Type B pancreatic cell (in vitro differentiated cells): ENCODE data around the gene TEX54. TPM values are rescaled to one million over a fixed set of nuclear protein-coding genes. Genes with fewer than 3 reads are reported as not detected.

ENCODE experiments used
- DNase-seq: peaks from one replicate; pipeline ENCODE4 v3.0.0; 2021; ENCODE audit warnings: mixed read lengths; ENCODE audit not compliant: unreplicated experiment; ENCODE audit errors: extremely low spot score
- H3K27ac Mint-ChIP-seq: 2 replicates; pipeline ENCODE4 v1.8.0; 2021; ENCODE audit warnings: mild to moderate bottlenecking, mixed read lengths
- H3K27me3 Mint-ChIP-seq: 2 replicates; pipeline ENCODE4 v1.8.0; 2021; ENCODE audit warnings: mixed read lengths
- H3K36me3 Mint-ChIP-seq: 2 replicates; pipeline ENCODE4 v1.8.0; 2021; ENCODE audit warnings: mixed read lengths
- H3K4me1 Mint-ChIP-seq: one replicate; pipeline ENCODE4 v1.8.0; 2021; ENCODE audit warnings: mixed read lengths; ENCODE audit not compliant: unreplicated experiment
- H3K4me3 Mint-ChIP-seq: 2 replicates; pipeline ENCODE4 v1.8.0; 2021; ENCODE audit warnings: mild to moderate bottlenecking, mixed read lengths
- H3K9me3 Mint-ChIP-seq: 2 replicates; pipeline ENCODE4 v1.8.0; 2021; ENCODE audit warnings: mixed read lengths
- CTCF ChIP-seq: fragments of 200-600 bp; sonication (generic); conservative IDR thresholded peaks from 2 replicates; pipeline ENCODE4 v1.5.0; 2021; ENCODE audit warnings: antibody characterized with exemption, mild to moderate bottlenecking
- long read RNA-seq: library from polyadenylated mRNA; unstranded; transcript quantifications from one replicate; pipeline ENCODE4 v2.0.0, GENCODE V29; 2020
- total RNA-seq: library from RNA; stranded (reverse); gene quantifications from 2 replicates; pipeline ENCODE4 v1.2.1, GENCODE V29; 2021; ENCODE audit warnings: low replicate concordance

TEX54 gene
- total RNA-seq = not detected in 2 replicates
- long read RNA-seq = 0 reads

DNA sequence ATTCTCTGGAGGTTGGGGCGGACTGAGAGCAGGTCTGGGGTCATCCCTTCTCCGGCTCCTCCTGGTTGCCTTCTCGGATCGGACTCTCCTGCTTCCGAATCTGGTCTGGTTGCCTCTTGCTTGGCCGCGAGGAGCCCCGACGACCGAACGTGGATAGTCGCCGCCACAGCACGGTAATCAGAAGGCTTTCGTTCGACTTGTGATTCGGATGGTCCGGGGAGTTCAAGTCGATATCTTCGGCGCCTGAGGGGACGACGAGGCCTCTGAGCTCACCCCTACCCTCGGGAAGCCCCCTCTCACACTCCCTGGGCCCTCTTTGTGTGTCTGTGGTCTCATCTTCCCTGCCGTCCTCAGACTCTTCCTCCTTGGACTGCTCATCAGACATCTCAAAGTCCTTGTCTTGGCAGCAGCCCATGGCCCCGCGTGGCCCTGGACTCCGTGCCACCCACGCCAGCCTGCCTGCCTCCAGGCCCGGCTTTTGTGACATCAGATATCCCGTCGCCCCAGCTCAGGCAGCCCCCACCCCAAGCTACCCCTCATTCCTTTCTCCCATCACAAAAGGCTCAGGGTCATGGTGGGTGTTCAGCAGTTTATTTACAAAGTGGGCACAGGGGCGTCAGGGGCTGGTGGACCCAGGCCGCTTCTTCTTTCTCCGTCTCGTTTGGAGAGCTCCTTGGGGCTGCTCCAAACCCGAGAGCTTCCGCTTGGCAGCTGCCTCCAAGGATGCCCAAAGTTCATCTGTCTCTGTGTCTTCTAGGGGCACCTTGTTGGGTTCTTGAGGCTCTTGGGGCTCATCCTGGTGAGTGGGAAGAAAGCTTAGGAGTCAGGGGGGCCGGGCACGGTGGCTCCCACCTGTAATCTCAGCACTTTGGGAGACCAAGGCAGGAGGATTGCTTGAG is at the start of gene TEX54:
Gene TEX54, minus strand, starts transcription at position 506 of the 899 bp plus-strand sequence.
- no peak for DNase-seq
- no peaks in the 10 kb centered on the region for H3K27me3 Mint-ChIP-seq
- H3K4me1 Mint-ChIP-seq = peaks cover 10% of the 10 kb centered on the region
- peak within 1 kb of the TSS; percentile 100 for H3K27ac Mint-ChIP-seq
- no peak for TF ChIP-seq CTCF
- H3K9me3 Mint-ChIP-seq = no peaks in the 10 kb centered on the region
- H3K4me3 Mint-ChIP-seq = peak within 1 kb of the TSS; percentile 99
- peaks cover 16% of the 10 kb centered on the region for H3K36me3 Mint-ChIP-seq

DNA sequence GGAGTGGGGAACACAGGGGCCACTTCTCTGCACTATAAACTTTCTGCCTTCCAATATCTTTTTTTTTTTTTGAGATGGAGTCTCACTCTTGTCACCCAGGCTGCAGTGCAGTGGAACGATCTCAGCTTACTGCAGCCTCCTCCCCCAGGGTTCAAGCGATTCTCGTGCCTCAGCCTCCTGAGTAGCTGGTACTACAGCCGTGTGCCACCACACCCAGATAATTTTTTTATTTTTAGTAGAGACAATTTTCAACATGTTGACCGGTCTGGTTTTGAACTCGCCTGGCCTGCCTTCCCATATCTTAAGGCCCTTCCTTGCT is 49.7 kb upstream of the TEX54 start:
- H3K4me1 Mint-ChIP-seq = peaks cover 47% of the 10 kb centered on the region
- peak overlapping the region; percentile 100 for H3K27ac Mint-ChIP-seq
- DNase-seq = no peak
- H3K27me3 Mint-ChIP-seq = no peaks in the 10 kb centered on the region
- no peaks in the 10 kb centered on the region for H3K9me3 Mint-ChIP-seq
- peaks cover 47% of the 10 kb centered on the region for H3K36me3 Mint-ChIP-seq
- no peak for TF ChIP-seq CTCF
- H3K4me3 Mint-ChIP-seq = peak overlapping the region; percentile 100

GRCh38 chr11:62881579-62882430 is 49.2 kb upstream of the TEX54 start:
- Mint-ChIP-seq H3K4me1 (peaks cover 49% of the 10 kb centered on the region), H3K4me3 (peak overlapping the region; percentile 100), H3K36me3 (peaks cover 41% of the 10 kb centered on the region), H3K27me3 (no peaks in the 10 kb centered on the region), H3K27ac (peak overlapping the region; percentile 100), H3K9me3 (no peaks in the 10 kb centered on the region)
- TF ChIP-seq CTCF = no peak
- peak; percentile 93 for DNase-seq

DNA sequence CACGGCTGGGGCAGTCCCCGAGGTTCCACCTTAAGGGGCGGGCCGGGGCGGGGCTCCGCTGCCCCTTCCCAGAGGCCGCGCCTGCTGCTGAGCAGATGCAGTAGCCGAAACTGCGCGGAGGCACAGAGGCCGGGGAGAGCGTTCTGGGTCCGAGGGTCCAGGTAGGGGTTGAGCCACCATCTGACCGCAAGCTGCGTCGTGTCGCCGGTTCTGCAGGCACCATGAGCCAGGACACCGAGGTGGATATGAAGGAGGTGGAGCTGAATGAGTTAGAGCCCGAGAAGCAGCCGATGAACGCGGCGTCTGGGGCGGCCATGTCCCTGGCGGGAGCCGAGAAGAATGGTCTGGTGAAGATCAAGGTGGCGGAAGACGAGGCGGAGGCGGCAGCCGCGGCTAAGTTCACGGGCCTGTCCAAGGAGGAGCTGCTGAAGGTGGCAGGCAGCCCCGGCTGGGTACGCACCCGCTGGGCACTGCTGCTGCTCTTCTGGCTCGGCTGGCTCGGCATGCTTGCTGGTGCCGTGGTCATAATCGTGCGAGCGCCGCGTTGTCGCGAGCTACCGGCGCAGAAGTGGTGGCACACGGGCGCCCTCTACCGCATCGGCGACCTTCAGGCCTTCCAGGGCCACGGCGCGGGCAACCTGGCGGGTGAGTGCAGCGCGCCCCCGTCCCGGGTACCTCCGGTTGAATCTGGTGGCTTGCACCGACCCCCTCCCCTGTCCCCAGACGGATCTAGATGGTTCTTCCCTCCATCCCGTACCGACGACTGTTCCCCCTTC is 48.4 kb upstream of the TEX54 start, which contains the start of gene SLC3A2:
Gene SLC3A2, plus strand, starts transcription at position 94 of the 776 bp plus-strand sequence. Its CDS starts 128 bp downstream, at position 222.
- H3K9me3 Mint-ChIP-seq = no peaks in the 10 kb centered on the region
- no peaks in the 10 kb centered on the region for H3K27me3 Mint-ChIP-seq
- H3K27ac Mint-ChIP-seq = peak within 1 kb of the TSS; percentile 100
- DNase-seq = peak; percentile 91
- peaks cover 49% of the 10 kb centered on the region for H3K4me1 Mint-ChIP-seq
- TF ChIP-seq CTCF = peak; percentile 72
- peak within 1 kb of the TSS; percentile 100 for H3K4me3 Mint-ChIP-seq
- peaks cover 40% of the 10 kb centered on the region for H3K36me3 Mint-ChIP-seq

DNA sequence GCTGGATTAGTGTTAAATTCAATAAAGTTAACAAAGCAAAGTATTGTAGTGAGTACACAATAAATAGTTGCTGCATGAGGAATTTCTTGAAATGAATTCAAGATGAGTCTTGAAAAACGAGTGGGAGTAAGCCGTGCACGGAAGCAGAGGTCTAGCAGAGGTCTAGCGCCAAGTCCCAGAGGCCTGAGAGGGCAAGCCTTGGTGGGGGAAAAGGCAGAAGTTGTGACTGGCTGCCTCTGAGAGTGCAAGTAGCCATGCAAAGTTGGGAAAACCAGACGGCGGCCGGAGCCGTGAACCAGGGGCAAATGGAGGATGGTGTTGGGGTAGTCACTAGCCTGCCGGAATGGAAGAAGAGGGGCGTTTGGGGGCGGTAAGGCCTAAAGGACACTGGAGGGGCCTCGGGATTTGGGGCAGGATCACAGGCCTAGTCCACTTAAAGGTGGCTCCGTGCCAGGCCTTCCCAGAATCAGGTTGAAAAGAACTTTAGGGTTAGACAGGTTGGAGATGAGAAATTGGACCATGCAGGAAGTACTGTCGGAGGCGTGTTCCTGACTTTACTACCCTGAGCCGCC is 47.7 kb upstream of the TEX54 start:
- Mint-ChIP-seq H3K4me1 (peaks cover 45% of the 10 kb centered on the region), H3K4me3 (peak overlapping the region; percentile 100), H3K36me3 (peaks cover 35% of the 10 kb centered on the region), H3K27ac (peak overlapping the region; percentile 100), H3K9me3 (no peaks in the 10 kb centered on the region), H3K27me3 (no peaks in the 10 kb centered on the region)
- TF ChIP-seq CTCF = no peak
- no peak for DNase-seq
